GM18517 (cell line): ENCODE data around the gene GRIP1.

ENCODE experiments used
- ATAC-seq: cut with Tn5 transposase; IDR thresholded peaks from one replicate; pipeline ENCODE4 v1.9.1; 2021; ENCODE audit warnings: mild to moderate bottlenecking, moderate library complexity; ENCODE audit not compliant: unreplicated experiment

Gene GRIP1

GRCh38 chr12:66398931-66399910, 279.7 kb downstream of the GRIP1 start:
- no peak for ATAC-seq

DNA sequence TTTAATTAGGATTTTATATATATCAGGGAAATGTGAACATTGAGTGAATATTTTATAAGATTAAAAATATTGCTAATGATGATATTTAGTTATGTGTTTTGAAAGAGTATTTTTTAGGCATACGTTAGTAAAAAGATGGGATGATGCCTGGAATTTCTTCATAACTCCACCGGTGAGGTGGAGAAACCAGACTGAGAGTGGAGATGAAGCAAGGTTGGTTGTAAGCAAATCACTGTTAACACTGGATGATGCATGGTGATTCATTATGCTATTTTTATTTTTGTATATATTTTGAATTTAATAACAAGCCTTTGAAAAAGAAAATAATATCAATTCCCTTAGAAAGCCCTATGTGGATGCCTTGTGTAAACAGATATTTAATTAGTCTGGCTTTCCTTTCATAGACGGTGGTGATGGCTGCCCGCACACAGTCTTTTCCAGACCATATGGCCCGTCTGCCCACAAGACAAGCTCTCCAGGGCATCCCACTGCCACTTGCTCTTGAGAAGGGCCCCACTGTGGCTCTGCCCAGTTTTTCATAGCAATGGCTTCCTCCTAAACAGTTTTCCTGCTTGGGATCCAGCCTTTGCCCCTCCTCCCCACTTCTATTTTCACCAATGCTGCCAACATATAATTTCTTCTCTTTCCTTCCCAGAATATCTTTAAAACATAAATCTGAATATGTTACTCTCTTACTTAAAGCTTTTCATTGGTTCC, 281.1 kb downstream of the GRIP1 start:
- ATAC-seq: no peak

DNA sequence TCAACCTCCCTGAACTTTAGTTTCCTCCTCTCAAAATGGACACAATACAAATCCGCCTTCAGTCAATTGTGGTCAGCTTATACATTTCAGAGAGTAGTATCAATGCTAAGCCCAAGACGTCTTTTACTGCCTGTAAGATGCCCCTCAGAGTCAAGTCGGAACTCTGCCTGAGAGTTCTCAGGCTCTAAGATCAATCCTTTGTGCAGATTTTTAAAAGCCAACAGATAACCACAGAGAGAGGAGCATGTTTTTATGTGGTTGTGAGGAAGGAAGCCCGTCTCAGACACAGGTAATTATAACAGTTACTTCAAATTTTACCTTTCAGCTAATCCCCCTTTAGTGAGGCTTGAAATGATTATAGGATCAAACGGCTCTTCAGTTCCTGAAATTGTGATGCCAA, 285.0 kb downstream of the GRIP1 start:
- no peak for ATAC-seq

GRCh38 chr12:66392266-66392915, 286.5 kb downstream of the GRIP1 start:
- no peak for ATAC-seq

DNA sequence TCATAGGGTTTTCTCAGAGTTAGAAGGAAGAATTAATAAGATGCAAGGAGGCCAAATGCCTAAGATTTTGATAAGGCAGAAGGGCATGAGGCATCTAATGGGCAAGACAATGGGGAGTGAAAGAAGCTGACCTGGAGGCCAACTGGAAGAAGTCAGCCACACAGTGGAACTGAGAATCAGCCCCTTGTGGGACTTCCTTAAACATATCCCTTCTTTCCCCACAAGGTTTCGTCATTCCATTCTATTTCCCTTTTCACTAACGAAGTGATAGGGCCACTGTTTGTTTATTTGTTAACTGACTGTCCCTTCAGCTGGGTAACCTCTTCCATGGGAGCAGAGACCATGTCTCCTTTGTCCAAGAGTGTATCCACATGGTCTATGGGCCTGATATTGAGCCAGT, 290.4 kb downstream of the GRIP1 start:
- ATAC-seq: no peak

DNA sequence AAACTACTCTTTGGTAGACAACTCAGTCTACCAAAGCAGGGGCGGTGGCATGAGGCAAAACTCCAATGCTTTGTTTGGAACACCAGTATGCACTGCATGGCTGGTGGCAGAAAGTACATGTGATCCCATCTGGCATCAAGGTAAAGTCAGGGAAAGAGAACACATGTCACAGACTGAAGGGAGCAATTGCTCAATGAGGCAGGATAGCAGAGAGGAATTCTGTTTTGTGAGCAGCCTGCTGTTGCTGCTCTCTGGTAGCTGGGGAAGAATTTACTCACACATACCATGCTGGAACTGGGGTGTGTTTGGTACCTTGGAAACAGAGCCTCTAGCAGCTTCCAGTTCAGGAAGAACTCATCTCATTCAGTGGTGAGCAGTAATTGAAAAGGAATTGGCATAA, 291.8 kb downstream of the GRIP1 start:
- ATAC-seq: no peak

- no peak for ATAC-seq
Observed at GRCh38 chr12:66380769-66381535, 297.9 kb downstream of the GRIP1 start.

GRCh38 chr12:66379616-66380015, 299.3 kb downstream of the GRIP1 start:
- no peak for ATAC-seq

DNA sequence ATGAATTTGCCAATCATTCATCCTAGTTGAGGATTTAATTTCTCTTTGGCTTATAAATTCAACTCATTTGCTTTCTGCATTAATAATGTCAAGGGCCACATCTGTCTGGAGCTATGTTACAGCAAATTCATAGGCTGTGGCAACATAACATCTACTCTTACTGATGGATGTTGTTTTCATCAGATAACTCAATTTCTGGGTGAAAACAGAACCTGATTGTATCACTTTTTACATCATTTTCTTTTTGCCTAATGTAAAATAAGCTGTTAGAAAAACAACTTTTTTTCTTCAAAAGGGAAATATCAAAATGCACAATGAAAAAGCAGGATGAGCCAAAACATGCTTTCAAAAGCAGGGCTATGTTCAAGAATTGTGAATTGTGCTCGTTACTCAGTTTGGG, 303.3 kb downstream of the GRIP1 start:
- no peak for ATAC-seq

DNA sequence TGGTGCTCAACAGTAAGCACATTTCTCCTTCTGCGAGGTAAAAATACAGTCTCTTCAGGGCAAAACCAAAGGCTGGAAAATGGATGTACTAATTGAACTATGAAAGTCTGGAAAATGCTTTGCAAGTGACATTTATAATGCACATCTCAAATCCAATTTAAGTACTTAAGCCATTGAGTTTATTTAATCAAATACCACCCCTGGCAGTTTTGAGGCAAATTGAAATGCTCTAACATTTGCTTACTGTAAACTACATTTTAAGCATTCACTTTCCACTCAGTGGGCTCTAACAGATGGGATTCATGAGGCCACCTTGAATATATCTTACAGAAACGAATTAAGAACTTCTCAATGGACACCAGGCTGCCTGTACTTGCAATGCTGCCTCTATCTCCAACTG, 306.9 kb downstream of the GRIP1 start:
- ATAC-seq: no peak

- ATAC-seq: no peak
Observed at GRCh38 chr12:66367015-66367667, 311.7 kb downstream of the GRIP1 start.

GRCh38 chr12:66365718-66366490, 313.0 kb downstream of the GRIP1 start:
- no peak for ATAC-seq

DNA sequence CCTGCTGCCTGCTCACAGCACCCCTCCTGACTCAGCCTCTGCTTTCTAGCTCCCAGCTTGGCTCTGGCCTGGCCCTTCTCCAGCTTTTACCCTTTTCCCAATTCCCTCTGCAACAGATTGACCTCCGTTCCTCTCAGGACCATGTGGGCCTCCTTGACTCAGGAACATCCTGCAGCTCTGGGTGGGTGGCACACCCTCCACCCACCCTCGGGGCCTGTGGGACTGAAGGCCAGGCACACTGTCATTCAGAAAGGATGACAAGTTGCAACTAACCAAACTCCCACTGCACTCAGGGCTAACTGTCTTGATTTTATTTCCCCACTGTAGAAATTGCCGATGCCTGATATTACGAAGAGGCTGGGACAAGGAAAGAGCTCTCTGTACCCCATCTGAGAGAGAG, 317.2 kb downstream of the GRIP1 start:
- no peak for ATAC-seq

DNA sequence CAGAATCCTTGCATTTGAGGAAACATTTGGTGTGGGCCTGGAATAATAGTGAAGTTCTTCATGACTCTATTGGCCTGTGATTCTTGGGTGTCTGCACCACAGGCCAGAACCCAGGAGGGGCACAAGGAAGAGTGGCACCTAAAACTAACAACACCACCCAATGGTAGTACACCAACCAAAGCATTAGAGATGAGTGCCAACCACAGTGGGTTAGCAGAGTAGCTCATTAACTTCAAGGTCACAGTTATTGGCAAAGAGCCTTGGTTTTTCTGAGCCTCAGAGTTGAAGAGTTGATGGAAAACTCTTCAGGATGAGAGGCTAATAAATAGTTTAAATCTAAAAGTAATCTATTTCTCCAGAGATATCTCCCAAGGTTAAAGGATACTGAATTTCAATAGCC, 319.6 kb downstream of the GRIP1 start:
- no peak for ATAC-seq

- ATAC-seq: no peak
Observed at GRCh38 chr12:66354291-66354690, 324.6 kb downstream of the GRIP1 start.

GRCh38 chr12:66352899-66353298, 326.0 kb downstream of the GRIP1 start:
- no peak for ATAC-seq

GRCh38 chr12:66352197-66352596, 326.7 kb downstream of the GRIP1 start:
- ATAC-seq: no peak

GRCh38 chr12:66351301-66351700, 327.6 kb downstream of the GRIP1 start:
- no peak for ATAC-seq

- ATAC-seq: no peak
Observed at GRCh38 chr12:66345956-66346355, 332.9 kb downstream of the GRIP1 start.

DNA sequence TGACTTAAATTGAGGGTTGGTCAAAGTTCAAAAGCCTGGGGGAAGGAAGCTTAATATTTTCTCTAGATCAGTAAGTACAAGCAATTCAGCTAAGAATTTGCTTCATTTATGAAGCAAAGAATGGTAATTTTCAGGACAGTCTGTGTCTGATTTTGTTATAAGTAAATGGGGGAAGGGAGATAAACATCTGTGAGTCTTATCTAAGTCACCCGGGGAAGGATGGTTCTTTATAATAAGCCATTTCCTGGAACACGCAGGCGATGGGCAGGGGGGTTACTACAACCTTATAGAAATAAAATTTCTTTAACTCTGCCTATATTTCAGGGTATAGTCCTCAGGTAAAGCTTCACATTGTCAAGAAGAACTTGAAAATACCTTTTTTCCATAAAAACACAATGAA, 333.7 kb downstream of the GRIP1 start:
- ATAC-seq: no peak
